22Rv1 (cell line): ENCODE data around the gene STAP1.

Experiments used
- ZFX ChIP-seq: fragments of 450-650 bp; IDR thresholded peaks from 2 replicates; pipeline ENCODE4 v1.6.1; 2017; ENCODE audit warnings: antibody characterized with exemption, borderline replicate concordance
- TF ChIP-seq, protein P1 (sequence below): fragments of 450-650 bp; IDR thresholded peaks from 2 replicates; pipeline ENCODE4 v1.5.1; 2017; ENCODE audit warnings: mild to moderate bottlenecking

DNA sequence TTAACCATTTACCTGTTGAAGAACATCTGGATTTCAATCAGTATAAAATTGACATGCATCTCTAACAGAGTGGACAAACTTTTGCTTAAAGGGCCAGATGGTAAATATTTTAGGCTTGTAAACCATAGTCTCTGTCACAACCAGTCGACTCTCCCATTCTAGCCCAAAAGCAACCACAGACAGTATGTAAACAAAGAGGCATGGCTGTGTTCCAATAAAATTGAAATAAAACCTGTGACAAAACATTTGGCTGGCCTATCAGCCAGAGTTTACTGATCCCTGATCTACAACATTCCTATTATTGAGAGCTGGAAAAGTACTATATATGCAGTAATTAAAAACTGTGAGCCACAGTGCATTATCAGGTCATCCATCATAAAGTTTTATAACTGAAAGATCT, 16.5 kb upstream of the STAP1 start:
- TF ChIP-seq, protein P1, sequence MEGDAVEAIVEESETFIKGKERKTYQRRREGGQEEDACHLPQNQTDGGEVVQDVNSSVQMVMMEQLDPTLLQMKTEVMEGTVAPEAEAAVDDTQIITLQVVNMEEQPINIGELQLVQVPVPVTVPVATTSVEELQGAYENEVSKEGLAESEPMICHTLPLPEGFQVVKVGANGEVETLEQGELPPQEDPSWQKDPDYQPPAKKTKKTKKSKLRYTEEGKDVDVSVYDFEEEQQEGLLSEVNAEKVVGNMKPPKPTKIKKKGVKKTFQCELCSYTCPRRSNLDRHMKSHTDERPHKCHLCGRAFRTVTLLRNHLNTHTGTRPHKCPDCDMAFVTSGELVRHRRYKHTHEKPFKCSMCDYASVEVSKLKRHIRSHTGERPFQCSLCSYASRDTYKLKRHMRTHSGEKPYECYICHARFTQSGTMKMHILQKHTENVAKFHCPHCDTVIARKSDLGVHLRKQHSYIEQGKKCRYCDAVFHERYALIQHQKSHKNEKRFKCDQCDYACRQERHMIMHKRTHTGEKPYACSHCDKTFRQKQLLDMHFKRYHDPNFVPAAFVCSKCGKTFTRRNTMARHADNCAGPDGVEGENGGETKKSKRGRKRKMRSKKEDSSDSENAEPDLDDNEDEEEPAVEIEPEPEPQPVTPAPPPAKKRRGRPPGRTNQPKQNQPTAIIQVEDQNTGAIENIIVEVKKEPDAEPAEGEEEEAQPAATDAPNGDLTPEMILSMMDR, result no peak
- TF ChIP-seq ZFX, result no peak
